GM18909 (cell line): ENCODE results near the gene NUBPL.
A peak's percentile ranks its signal among the peaks of the same experiment; 100 is the strongest.

Experiments
- ATAC-seq: cut with Tn5 transposase; IDR thresholded peaks from one replicate; pipeline ENCODE4 v1.9.1; 2021; ENCODE audit warnings: mild to moderate bottlenecking; ENCODE audit not compliant: unreplicated experiment, poor library complexity

The NUBPL gene, protein sequence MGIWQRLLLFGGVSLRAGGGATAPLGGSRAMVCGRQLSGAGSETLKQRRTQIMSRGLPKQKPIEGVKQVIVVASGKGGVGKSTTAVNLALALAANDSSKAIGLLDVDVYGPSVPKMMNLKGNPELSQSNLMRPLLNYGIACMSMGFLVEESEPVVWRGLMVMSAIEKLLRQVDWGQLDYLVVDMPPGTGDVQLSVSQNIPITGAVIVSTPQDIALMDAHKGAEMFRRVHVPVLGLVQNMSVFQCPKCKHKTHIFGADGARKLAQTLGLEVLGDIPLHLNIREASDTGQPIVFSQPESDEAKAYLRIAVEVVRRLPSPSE

DNA sequence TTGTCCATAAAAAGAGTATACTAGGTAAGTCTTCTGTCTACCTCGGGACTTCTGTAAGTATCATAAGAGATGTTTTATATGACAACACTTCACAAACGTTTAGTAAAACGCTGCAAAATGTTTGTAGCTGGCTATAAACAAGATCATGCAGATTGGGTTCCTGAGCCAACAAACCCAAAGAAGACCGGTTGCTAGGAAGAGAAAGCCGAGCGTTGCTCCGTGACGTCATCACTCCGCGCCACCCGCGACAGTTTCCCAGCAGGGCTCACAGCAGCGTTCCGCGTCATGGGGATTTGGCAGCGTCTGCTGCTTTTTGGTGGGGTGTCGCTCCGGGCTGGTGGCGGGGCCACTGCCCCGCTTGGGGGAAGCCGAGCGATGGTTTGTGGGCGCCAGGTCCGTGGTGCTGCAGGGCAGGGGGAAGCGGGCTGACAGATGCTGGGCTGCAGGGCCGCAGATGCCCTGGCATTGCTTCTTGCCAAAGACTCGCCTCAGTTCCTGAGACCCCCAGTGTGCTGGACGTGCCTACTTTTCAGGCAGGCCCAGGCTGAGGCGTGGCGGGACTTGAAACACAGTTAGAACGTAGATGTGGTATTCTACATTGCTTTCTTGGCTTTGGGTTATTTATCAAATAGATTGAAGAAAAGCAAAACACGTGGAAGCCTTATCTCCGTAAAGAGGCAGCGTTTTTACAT lies at the start of gene NUBPL:
Gene NUBPL, plus strand, starts transcription at position 250 of the 692 bp plus-strand sequence. Its CDS starts 36 bp downstream, at position 286.
- peak; percentile 97 for ATAC-seq

DNA sequence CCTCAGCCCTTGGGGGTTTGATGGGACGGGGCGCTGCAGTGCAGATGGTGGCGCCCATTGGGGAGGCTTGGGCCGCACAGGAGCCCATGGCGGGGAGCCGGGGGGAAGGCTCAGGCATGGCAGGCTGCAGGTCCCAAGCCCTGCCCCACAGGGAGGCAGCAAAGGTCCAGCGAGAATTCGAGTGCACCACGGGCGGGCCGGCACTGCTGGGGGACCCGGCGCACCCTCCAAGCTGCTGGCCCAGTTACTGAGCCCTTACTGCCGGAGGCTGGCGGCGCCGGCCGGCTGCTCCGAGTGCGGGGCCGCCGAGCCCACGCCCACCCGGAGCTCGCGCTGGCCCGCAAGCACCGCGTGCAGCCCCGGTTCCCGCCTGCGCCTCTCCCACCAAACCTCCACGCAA lies 34.1 kb upstream of the NUBPL start:
- no peak for ATAC-seq

DNA sequence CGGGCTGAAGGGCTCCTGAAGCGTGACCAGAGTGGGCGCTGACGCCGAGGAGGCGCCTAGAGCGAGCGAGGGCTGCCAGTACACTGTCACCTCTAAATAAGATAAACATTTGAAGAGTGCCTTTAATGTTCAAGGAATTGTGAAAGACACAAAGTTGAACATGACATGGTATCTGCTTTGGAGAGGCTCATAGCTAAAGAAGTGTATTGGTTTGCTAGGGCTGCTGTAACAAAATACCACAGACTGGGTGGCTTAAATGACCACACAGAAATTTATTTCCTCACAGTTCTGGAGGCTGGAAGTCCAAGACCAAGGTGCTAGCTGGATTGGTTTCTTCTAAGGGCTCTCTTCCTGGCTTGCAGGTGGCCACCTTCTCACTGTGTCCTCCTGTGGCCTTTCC lies 33.7 kb upstream of the NUBPL start:
- ATAC-seq, result no peak

- ATAC-seq, result no peak
Observed at GRCh38 chr14:31529053-31529452, 32.2 kb upstream of the NUBPL start.

GRCh38 chr14:31530136-31530535 lies 31.1 kb upstream of the NUBPL start:
- ATAC-seq, result no peak

- no peak for ATAC-seq
Observed at GRCh38 chr14:31536201-31536960, 24.8 kb upstream of the NUBPL start.

- no peak for ATAC-seq
Observed at GRCh38 chr14:31541702-31542101, 19.5 kb upstream of the NUBPL start.

DNA sequence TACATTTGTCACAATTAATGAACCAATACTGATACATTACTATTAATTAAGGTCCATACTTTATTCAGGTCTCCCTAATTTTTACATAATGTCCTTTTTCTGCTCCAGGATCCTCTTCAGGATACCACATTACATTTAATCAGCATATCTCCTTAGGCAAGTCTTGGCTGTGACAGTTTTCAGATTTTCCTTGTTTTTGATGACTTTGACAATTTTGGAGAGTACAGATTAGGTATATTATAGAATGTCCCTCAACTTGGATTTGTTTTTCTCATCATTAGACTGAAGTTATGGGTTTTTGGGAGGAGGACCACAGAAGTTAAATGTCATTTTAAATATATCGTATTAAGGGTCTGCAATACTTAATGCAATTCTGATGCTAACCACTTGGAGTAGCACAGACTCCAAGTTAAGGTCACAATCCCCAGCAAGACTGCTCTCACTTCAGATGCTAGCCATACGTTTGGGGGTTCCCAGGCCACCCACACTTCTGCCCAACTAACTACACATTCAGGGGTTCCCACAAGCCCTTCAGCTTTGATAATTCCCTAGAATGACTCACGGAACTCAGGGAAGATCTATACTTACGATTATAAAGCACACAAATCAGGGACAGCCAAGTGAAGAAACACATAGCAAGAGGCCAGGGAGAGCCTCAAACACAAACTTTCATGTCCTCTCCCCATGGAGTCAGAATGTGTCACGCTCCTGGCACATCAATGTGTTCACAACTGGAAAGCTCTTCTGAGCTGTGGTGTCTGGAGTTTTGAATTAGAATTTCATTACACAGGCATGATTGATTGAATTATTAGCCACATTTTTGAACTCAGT lies 17.0 kb upstream of the NUBPL start:
- ATAC-seq, result peak; percentile 62

GRCh38 chr14:31544816-31545215 lies 16.4 kb upstream of the NUBPL start:
- ATAC-seq, result no peak

DNA sequence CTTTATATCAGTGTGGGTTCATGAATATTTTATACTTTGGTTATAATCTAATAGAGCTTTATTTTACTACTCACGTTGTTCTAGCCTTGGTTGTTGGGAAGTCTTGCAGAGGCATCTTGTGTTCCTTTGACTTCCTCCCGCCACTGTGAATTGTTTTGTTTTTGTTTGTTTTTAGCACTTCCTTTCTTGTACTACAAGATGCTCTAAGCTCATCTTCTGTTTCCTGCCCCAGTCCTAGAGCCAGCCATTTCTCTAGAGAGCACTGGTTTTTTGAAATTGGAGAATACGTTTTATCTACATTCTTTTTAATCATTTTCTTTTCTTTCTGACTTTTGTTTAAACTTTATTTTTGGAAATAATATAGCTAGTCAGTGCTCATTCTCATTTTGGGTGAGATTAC lies 15.9 kb upstream of the NUBPL start:
- no peak for ATAC-seq

DNA sequence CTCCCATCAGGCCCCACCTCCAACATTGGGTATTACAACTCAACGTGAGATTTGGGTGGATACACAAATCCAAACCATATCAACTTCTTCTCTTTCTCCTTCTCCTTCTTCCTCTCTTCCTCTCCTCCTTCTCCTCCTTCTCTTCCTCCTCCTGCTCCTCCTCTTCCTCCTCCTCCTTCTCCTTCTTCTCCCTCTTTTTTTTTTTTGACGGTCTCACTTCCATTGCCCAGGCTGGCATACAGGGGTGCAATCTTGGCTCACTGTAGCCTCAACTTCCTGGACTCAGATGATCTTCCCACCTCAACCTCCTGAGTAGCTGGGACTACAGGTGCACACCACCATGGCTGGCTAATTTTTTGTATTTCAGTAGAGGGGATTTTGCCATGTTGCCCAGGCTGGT lies 11.4 kb upstream of the NUBPL start:
- ATAC-seq, result no peak

DNA sequence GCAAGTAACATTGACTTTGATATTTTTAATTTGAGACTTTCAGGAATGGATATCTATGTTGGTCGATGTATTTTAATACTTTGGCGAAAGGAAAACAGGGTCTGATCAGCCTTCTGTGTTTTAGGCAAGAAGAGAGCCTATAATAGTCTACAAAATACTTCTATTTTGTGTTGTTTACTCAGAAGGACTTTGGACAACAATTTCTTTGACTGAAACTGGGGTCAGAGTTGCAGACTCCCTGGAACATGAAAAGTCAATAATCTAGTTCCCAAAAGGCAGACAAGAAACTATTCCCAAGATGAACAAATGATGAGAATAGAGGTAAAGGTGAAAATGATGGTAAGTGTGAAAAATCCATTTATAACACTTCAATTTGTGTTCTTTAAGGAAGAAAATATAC lies 10.6 kb upstream of the NUBPL start:
- ATAC-seq, result no peak

- no peak for ATAC-seq
Observed at GRCh38 chr14:31556191-31556590, 5.0 kb upstream of the NUBPL start.

DNA sequence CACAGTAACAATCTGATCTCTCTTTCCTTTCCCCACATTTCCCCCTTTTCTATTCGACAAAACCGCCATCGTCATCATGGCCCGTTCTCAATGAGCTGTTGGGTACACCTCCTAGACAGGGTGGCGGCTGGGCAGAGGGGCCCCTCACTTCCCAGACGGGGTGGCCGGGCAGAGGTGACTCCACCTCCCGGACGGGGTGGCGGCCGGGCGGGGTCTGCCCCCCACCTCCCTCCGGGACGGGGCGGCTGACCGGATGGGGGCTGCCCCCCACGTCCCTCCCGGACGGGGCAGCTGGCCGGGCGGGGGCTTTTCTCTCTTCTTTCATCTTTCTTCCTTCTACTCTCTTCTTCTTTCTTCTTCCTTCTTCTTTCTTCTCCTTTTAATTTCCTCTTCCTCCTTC lies 1.3 kb upstream of the NUBPL start:
- no peak for ATAC-seq

GRCh38 chr14:31560759-31561154 lies 447 bp upstream of the NUBPL start:
- ATAC-seq, result peak; percentile 16

DNA sequence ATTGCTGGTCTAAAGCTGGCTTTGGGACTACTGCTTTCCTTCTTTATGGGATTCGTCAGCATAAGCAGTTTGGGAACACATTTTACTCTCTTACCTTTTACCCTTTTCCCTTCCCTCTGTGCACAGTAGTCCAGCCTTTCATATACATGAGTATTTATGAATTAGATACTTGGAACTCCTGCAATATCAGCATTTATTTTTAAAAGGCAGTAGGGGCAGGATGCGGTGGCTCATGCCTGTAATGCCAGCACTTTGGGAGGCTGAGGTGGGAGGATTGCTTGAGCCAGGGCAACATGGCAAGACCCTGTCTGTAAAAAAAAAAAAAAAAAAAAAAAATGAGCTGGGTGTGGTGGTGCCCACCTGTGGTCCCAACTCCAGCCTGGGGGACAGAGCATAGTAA lies 3.0 kb downstream of the NUBPL start:
- no peak for ATAC-seq

DNA sequence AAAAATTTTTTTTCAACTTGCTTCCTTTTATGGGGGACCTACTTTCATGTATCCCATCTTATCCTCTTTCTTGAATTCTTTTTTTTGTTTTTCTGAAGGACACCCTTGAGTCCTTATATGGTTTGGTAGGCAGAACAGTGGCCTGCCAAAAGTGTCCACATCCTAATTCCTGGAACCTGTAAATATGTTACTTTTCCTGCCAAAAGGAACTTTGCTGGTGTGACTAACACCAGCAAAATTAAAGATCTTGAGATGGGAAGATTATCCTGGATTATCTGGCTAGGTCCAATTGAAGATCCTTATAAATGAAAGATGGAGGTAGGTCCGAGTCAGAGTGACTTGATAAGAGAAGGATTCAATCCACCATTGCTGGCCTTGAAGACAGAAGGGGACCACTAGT lies 5.3 kb downstream of the NUBPL start:
- ATAC-seq, result no peak

DNA sequence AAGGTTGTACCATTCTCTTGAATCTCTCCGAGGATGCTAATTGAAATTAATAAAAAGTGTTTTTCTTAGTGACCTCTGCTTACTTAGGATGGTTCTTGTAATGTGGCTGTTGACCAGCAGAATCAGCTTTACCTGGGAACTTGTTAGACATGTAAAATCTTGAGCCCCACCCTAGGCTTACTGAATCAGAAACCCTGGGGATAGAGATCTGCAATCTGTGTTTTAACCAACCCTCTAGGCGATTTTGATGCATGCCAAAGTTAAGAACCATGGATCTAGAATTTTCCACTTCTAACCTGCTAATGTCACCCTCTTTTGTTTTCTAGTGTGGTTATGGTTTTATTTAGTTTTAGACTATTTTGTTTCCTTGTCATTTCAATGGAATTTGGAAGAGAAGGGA lies 6.5 kb downstream of the NUBPL start:
- no peak for ATAC-seq

DNA sequence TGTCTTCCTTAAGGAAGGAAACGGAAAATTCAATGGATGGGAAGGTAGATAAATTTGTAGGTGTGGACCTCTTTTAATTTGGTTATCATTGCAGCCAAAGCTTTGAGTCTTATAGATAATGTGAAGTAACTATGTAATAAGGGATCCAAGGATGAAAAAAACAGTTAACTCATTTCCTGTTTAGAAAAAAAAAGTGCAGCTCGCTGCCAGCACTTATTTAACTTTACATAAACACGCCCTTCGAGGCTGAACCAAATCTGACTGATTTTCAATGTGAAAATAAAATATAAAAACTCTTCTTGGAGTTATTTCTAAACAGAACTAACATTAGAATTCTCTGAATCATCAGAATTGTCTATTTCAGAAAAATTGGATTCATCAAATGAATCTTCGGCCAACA lies 7.0 kb downstream of the NUBPL start:
- no peak for ATAC-seq

DNA sequence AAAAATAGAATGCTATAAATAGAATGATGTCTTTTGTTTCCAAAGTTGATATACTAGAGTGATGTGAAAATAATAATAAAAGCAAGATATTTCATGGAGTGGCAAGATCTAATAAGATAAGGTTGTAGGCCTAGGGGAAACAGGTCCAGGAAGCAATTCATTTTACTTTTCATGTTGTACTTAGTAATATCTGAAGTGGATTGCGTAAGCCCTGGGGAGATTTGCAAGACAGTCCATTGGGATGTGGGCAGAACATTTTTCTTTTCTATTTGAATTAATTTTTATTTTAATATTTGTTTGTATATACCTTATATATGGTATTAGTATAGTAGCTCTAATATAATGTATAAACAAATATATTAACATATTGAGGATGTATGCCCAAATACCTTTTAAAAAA lies 7.5 kb downstream of the NUBPL start:
- no peak for ATAC-seq
